ENCODE data around the gene MFAP3. TPM values are rescaled to one million over a fixed set of nuclear protein-coding genes. Genes with fewer than 3 reads are reported as not detected.

Gene MFAP3
- polyA plus RNA-seq, 12 donors, result 23.2 to 34.0 (median 30.2) TPM; not detected in 1

GRCh38 chr5:154088801-154089200 is 50.0 kb downstream of the MFAP3 start:
- DNase-seq, result no peak

- DNase-seq, result no peak
Measured at GRCh38 chr5:154090656-154091055, 51.9 kb downstream of the MFAP3 start.

- no peak for DNase-seq
Measured at GRCh38 chr5:154092356-154093141, 53.8 kb downstream of the MFAP3 start.

- no peak for DNase-seq
Measured at GRCh38 chr5:154093142-154093532, 54.4 kb downstream of the MFAP3 start.

GRCh38 chr5:154095904-154096303 is 57.1 kb downstream of the MFAP3 start:
- DNase-seq, result no peak

- DNase-seq, result no peak
Measured at GRCh38 chr5:154097031-154097430, 58.3 kb downstream of the MFAP3 start.

GRCh38 chr5:154098465-154098864 is 59.7 kb downstream of the MFAP3 start:
- DNase-seq, result no peak

GRCh38 chr5:154101184-154101583 is 62.4 kb downstream of the MFAP3 start:
- DNase-seq, result no peak

- DNase-seq, result no peak
Measured at GRCh38 chr5:154103233-154103632, 64.5 kb downstream of the MFAP3 start.

Other genes starting within 250 kb of the MFAP3 start
- 10 to 100 TPM in 11 of 12 donors, not detected in 1; 17.7 to 33.6 (median 21.4) TPM for gene FAM114A2, start 57 bp upstream of the MFAP3 start, polyA plus RNA-seq (ENCODE audit: insufficient read length in 12 of 12)
- gene GALNT10, start 151.8 kb downstream of the MFAP3 start, polyA plus RNA-seq (ENCODE audit: insufficient read length in 12 of 12), result 10 to 100 TPM in 11 of 12 donors, not detected in 1; 17.6 to 25.8 (median 20.9) TPM